HG02571 (cell line): ENCODE measurements around the gene SLC11A2.
"Not testable (repeated sequence)": the region's sequence is repeated elsewhere in the genome, so short reads cannot be mapped to it uniquely, and the experiment has no call there.

Experiments used
- ATAC-seq: cut with Tn5 transposase; IDR thresholded peaks from one replicate; pipeline ENCODE4 v1.9.1; 2021; ENCODE audit warnings: mild to moderate bottlenecking, moderate library complexity; ENCODE audit not compliant: unreplicated experiment

SLC11A2 gene

GRCh38 chr12:50951112-50951511 is 75.1 kb downstream of the SLC11A2 start:
- ATAC-seq = no peak

- no peak for ATAC-seq
Observed at GRCh38 chr12:50949801-50950302, 76.3 kb downstream of the SLC11A2 start.

GRCh38 chr12:50948798-50949197 is 77.4 kb downstream of the SLC11A2 start:
- ATAC-seq = no peak

GRCh38 chr12:50947933-50948626 is 78.1 kb downstream of the SLC11A2 start:
- no peak for ATAC-seq

- ATAC-seq = no peak
Observed at GRCh38 chr12:50937653-50938052, 88.5 kb downstream of the SLC11A2 start.

DNA sequence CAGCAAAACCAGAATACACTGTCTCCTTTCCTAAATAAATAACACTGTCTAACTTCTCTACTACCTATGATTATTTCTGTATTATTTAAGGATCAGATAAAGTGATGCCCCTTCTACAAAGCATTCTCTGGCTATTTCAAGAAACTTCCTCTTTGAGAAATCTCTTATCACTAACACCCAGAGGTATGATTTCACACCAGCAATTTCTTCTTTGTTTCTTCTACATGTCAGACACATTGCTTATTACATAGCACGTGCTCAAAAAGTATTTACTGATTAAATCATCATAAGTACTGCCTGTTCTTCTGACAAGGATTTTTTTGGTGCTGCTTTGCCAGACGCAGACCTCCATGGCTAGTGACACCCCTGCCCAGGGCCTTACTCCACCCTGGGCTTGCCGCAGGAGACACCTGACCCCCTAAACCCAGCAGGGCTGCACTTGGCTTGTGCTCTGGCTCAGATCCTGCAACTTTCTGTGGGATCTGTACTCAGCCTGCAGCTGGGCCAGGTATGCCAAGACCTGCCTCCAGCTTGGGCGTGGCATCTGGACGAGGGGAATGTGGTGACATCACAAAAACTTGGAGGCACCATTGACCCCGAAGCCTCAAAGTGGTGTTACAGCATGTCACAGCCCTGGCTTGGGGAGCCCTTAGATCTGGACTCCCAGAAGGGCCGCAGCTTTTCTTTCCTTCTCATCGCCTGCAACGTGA is 89.2 kb downstream of the SLC11A2 start:
- ATAC-seq = no peak

DNA sequence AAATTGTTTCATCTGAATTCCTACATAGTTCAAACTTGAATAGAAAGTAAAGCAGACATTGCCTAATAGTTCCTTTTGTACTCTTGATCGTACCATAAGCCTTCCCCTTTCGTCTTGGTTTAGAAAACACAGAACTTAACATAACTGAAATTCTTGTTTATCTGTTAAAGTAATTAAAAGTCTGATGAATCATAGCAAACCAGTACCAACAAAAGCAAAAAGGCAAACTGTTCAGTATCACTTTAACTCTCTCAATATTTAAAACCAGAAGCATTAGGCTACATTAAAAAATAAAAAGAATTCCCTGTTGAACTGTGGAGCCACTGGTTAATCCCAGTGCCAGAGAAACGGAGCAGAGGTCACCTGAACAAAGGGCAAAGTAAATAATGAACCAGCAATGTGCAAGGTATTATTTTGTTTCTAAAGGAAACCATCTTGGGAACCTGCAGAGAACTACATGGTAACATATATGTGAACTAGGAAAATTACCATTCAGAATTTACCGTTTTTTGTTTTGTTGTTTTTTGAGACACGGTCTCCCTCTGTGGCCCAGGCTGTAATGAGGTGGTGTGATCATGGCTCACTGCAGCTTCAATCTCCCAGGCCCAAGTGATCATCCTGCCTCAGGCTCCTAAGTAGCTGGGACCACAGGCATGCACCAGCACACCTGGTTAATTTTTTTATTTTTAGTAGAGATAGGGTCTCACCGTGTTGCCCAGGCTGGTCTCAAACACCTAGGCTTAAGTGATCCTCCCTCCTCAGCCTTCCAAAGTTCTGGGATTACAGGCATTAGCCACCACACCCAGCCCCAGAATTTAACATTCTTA is 91.0 kb downstream of the SLC11A2 start:
- ATAC-seq = no peak

- ATAC-seq = no peak
Observed at GRCh38 chr12:50934371-50934851, 91.8 kb downstream of the SLC11A2 start.

GRCh38 chr12:50933459-50934124 is 92.6 kb downstream of the SLC11A2 start:
- ATAC-seq = no peak

- no peak for ATAC-seq
Observed at GRCh38 chr12:50932787-50933280, 93.3 kb downstream of the SLC11A2 start.

GRCh38 chr12:50930477-50930876 is 95.7 kb downstream of the SLC11A2 start:
- not testable (repeated sequence) for ATAC-seq

- ATAC-seq = no peak
Observed at GRCh38 chr12:50929831-50930230, 96.4 kb downstream of the SLC11A2 start.
